IPS-11a (cell line): Measurements from ENCODE around the gene TPI1.

Source experiments
- H3K4me3 ChIP-seq: one replicate; pipeline ENCODE4 v1.5.1; 2013; ENCODE audit warnings: low read depth, low read length, control low read depth

The TPI1 gene

GRCh38 chr12:6916426-6917200 lies 49.3 kb downstream of the TPI1 start:
- no peak overlapping the region for H3K4me3 ChIP-seq

DNA sequence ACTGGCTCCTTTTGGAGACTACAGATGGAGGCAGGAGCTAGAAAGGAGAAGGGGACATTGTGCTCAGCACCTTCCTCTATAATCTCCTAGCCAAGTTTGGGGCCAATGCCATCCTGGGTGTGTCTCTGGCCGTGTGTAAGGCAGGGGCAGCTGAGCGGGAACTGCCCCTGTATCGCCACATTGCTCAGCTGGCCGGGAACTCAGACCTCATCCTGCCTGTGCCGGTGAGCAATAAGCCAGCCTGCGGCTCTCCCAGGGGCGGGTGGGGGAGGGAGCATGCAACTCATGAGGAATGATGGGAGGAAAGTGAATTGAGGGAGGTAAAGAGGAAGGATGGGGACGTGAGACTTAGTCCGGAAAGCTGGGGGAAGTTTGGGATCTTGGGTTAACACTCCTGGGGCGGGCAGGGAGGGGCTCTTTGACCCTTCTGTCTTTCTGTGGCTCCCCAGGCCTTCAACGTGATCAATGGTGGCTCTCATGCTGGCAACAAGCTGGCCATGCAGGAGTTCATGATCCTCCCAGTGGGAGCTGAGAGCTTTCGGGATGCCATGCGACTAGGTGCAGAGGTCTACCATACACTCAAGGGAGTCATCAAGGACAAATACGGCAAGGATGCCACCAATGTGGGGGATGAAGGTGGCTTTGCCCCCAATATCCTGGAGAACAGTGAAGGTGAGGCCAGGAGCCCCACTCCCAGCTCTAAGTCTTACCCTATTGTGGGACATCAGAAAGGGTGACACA lies 50.3 kb downstream of the TPI1 start:
- no peak overlapping the region for H3K4me3 ChIP-seq

- H3K4me3 ChIP-seq, result no peak overlapping the region
These were observed 52.3 kb downstream of the TPI1 start for GRCh38 chr12:6919588-6919987.
